VCaP (cell line): ENCODE data around the gene FLOT2.
A peak's percentile ranks its signal among the peaks of the same experiment; 100 is the strongest.
"Not testable (repeated sequence)": the region's sequence is repeated elsewhere in the genome, so short reads cannot be mapped to it uniquely, and the experiment has no call there.

Source experiments
- H3K27ac ChIP-seq: fragments of 450-650 bp; 2 replicates; pipeline ENCODE4 v1.5.1; 2017
- CTCF ChIP-seq: fragments of 450-650 bp; conservative IDR thresholded peaks from 2 replicates; pipeline ENCODE4 v1.5.1; 2017; ENCODE audit warnings: mild to moderate bottlenecking, moderate library complexity

Gene FLOT2

DNA sequence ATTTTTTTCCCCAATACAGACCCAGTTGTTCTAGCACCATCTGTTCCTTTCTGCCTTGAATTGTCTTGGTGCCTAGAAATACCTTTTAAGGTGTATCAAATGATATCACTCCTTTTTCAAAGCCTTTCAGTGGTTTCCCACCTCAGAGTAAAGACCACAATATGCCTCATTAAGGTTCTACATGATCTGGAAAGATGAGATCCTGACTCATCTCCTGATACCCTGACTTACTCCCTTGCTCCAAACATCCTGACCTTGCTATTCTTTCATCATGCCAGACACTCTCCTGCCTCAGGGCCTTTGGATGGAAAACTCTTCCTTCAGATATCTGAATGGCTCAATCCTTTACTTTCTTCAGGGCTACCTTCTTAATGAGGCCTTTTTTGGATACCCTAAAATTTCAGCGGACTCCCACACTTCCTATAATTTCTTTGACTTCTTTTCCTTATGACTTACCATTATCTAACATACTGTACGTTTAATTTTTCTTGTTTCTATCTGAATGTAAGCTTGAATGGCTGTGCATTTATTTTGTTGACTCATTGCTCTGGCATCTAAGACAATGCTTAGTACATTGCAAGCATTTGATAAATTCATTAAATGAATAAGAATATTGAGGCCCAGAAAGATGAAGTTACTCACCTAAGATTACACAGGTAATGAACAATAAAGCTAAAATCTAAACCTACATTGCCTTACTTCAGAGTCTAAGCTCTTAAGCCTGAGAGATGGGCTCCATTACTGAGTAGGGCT lies 19.2 kb downstream of the FLOT2 start:
- TF ChIP-seq CTCF = no peak
- H3K27ac ChIP-seq = no peak overlapping the region

DNA sequence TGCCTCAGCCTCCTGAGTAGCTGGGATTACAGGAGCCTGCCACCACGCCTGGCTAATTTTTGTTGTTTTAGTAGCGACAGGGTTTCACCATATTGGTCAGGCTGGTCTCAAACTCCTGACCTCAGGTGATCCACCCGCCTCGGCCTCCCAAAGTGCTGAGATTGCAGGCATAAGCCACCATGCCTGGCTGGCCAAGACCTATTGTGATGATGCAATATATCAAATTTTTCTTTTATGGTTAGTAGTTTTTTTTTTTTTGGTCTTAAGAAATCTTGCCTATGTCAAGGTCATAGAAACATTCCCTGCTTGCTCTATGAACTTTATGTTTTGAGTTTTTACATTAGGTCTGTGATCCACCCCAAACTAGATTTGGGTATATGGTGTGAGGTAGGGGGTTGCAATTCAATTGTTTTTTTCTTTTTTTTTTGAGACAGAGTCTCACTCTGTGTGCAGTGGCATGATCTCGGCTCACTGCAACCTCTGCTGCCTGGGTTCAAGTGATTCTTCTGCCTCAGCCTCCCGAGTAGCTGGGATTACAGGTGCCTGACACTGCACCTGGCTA lies 20.3 kb downstream of the FLOT2 start:
- H3K27ac ChIP-seq = not testable (repeated sequence)

- H3K27ac ChIP-seq = no peak overlapping the region
- TF ChIP-seq CTCF = no peak
Measured at GRCh38 chr17:28875848-28876550, 21.5 kb downstream of the FLOT2 start.

GRCh38 chr17:28874750-28875149 lies 22.8 kb downstream of the FLOT2 start:
- H3K27ac ChIP-seq = no peak overlapping the region
- no peak for TF ChIP-seq CTCF

DNA sequence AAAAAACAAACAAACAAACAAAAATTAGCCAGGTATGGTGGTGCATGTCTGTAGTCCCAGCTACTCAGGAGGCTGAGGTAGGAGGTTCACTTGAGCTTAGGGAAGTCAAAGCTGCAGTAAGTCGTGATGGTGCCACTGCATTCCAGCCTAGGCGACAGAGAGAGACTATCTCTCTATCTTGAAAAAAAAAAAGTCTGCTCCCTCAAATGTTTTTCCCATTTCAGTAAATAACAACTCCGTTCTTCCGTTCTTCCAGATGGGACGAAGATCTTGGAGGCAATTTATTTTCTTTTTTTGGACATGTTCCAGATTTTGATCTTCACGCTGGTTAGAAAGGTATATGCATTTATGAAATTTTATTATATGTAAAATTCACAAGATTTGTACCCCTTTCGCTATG lies 23.7 kb downstream of the FLOT2 start:
- H3K27ac ChIP-seq = no peak overlapping the region
- TF ChIP-seq CTCF = no peak

DNA sequence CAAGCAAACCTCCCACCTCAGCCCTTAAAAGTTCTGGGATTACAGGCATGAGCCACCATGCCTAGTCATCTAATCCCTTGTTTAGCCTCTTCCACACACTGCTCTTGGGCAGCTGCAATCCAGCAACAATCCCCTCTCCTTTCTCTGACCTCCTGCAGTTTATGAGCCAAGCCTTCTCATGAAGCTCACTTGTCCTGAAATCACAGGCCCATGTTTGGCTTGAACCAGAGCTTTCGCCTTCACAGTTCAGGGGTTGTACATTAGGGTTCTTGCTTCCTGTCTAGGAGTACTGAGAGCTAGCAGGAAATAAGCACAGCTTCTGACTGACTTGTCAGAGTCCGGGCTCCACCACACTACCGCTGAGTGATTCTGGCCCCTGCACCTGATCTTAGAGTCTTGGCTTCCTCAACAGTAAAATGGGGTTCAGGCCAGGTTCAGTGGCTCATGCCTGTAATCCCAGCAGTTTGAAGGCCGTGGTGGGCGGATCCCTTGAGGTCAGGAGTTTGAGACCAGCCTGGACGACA lies 26.4 kb downstream of the FLOT2 start:
- no peak overlapping the region for H3K27ac ChIP-seq

GRCh38 chr17:28867276-28867675 lies 30.3 kb downstream of the FLOT2 start:
- H3K27ac ChIP-seq = peak overlapping the region; percentile 4; the same call in 1 of the 2 replicates
- TF ChIP-seq CTCF = no peak

More for the DNA sequence above, 26.4 kb downstream of the FLOT2 start:
- no peak for TF ChIP-seq CTCF
